Peyer's patch (tissue), 4 donors: ENCODE results near the gene DYTN.

ENCODE experiments used
- POLR2A ChIP-seq, 2 donors: fragments of 450-650 bp; IDR thresholded peaks; one replicate each; pipeline ENCODE4 v1.5.1; 2017; ENCODE audit warnings: antibody characterized with exemption in 2 of 2, mild to moderate bottlenecking in 2 of 2, moderate library complexity in 2 of 2
- TF ChIP-seq, protein P1 (sequence below), 6 experiments: fragments of 450-650 bp in 4 of 6; fragments of 200-600 bp in 2 of 6; sonication (generic) in 1 of 6; IDR thresholded peaks; one replicate each; pipeline ENCODE4 v1.5.1; 2017 to 2019; ENCODE audit warnings: antibody characterized with exemption in 6 of 6, mild to moderate bottlenecking in 3 of 6, moderate library complexity in 1 of 6

DNA sequence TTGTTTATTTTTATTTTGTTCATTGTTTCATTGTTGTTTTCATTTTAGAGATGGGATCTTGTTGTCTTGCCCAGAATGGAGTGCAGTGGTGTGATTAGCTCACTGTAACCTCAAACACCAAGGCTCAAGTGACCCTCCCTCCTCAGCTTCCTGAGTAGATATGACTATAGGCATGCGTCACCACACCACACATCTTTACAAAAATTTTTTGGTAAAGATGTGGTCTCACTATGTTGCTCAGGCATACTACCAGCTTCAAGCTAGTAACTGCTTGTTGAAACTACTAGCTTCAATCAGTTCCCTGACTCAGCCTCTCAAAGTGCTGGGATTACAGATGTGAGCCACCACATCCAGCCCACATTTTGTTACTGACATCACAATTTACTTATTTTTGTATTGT, 61.1 kb downstream of the DYTN start:
- TF ChIP-seq, protein P1, sequence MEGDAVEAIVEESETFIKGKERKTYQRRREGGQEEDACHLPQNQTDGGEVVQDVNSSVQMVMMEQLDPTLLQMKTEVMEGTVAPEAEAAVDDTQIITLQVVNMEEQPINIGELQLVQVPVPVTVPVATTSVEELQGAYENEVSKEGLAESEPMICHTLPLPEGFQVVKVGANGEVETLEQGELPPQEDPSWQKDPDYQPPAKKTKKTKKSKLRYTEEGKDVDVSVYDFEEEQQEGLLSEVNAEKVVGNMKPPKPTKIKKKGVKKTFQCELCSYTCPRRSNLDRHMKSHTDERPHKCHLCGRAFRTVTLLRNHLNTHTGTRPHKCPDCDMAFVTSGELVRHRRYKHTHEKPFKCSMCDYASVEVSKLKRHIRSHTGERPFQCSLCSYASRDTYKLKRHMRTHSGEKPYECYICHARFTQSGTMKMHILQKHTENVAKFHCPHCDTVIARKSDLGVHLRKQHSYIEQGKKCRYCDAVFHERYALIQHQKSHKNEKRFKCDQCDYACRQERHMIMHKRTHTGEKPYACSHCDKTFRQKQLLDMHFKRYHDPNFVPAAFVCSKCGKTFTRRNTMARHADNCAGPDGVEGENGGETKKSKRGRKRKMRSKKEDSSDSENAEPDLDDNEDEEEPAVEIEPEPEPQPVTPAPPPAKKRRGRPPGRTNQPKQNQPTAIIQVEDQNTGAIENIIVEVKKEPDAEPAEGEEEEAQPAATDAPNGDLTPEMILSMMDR (IDR thresholded peaks at IDR 0.05): no peak
- TF ChIP-seq POLR2A (IDR thresholded peaks at IDR 0.05): no peak
